ENCODE results near the gene EFCAB10.
"Not testable (repeated sequence)": the region's sequence is repeated elsewhere in the genome, so short reads cannot be mapped to it uniquely, and the experiment has no call there.

EFCAB10 gene

GRCh38 chr7:105581066-105581811 is at the start of gene EFCAB10:
TSS of gene EFCAB10 (minus strand) at chr7:105581493. CDS start at chr7:105581463, 30 bp downstream.
- peak; percentile 75 for DNase-seq

- DNase-seq = no peak
These were observed 44.7 kb upstream of the EFCAB10 start for GRCh38 chr7:105625986-105626385.

GRCh38 chr7:105623906-105624305 is 42.6 kb upstream of the EFCAB10 start:
- DNase-seq = no peak

GRCh38 chr7:105623378-105623777 is 42.1 kb upstream of the EFCAB10 start:
- no peak for DNase-seq

- DNase-seq = no peak
These were observed 40.9 kb upstream of the EFCAB10 start for GRCh38 chr7:105622106-105622731.

- no peak for DNase-seq
These were observed 40.3 kb upstream of the EFCAB10 start for GRCh38 chr7:105621617-105622016.

GRCh38 chr7:105621176-105621575 is 39.9 kb upstream of the EFCAB10 start:
- no peak for DNase-seq

- DNase-seq = no peak
These were observed 38.3 kb upstream of the EFCAB10 start for GRCh38 chr7:105619590-105619989.

GRCh38 chr7:105618016-105618296 is 36.7 kb upstream of the EFCAB10 start:
- no peak for DNase-seq

GRCh38 chr7:105617280-105618015 is 36.2 kb upstream of the EFCAB10 start:
- DNase-seq = no peak

- no peak for DNase-seq
These were observed 33.1 kb upstream of the EFCAB10 start for GRCh38 chr7:105614341-105614840.

- no peak for DNase-seq
These were observed 32.5 kb upstream of the EFCAB10 start for GRCh38 chr7:105613611-105614330.

GRCh38 chr7:105612806-105613205 is 31.5 kb upstream of the EFCAB10 start:
- no peak for DNase-seq

- no peak for DNase-seq
These were observed 30.8 kb upstream of the EFCAB10 start for GRCh38 chr7:105611856-105612775.

- no peak for DNase-seq
These were observed 29.1 kb upstream of the EFCAB10 start for GRCh38 chr7:105610165-105610930.

GRCh38 chr7:105602325-105603305 is 21.3 kb upstream of the EFCAB10 start:
- no peak for DNase-seq

GRCh38 chr7:105600720-105601550 is 19.6 kb upstream of the EFCAB10 start:
- no peak for DNase-seq

GRCh38 chr7:105599551-105599950 is 18.3 kb upstream of the EFCAB10 start:
- no peak for DNase-seq

GRCh38 chr7:105599080-105599479 is 17.8 kb upstream of the EFCAB10 start:
- not testable (repeated sequence) for DNase-seq
